Karpas-422 (cell line): Measurements from ENCODE around the gene AVEN. TPM values are rescaled to one million over a fixed set of nuclear protein-coding genes. Genes with fewer than 3 reads are reported as not detected.

Experiments
- DNase-seq: peaks from one replicate; pipeline ENCODE4 v3.0.0-alpha.2; 2015
- H2AFZ ChIP-seq: fragments of 200-600 bp; sonication (generic); 2 replicates; pipeline ENCODE4 v1.6.1; 2014; ENCODE audit warnings: antibody characterized with exemption, low read length, mixed read lengths
- H3K27ac ChIP-seq: fragments of 200-600 bp; sonication (generic); 2 replicates; pipeline ENCODE4 v1.5.1; 2014; ENCODE audit warnings: mild to moderate bottlenecking, low read length, moderate library complexity
- H3K27me3 ChIP-seq: fragments of 200-600 bp; sonication (generic); 2 replicates; pipeline ENCODE4 v1.6.1; 2014; ENCODE audit warnings: low read length, mixed read lengths
- H3K36me3 ChIP-seq: fragments of 200-600 bp; sonication (generic); 2 replicates; pipeline ENCODE4 v1.6.1; 2014; ENCODE audit warnings: low read length, mixed read lengths; ENCODE audit not compliant: insufficient read depth
- H3K4me1 ChIP-seq: fragments of 200-600 bp; sonication (generic); 2 replicates; pipeline ENCODE4 v1.6.1; 2014; ENCODE audit warnings: mild to moderate bottlenecking, low read length, mixed read lengths
- H3K4me2 ChIP-seq: fragments of 200-600 bp; sonication (generic); 2 replicates; pipeline ENCODE4 v1.6.1; 2014; ENCODE audit warnings: low read length, low read depth, mild to moderate bottlenecking; ENCODE audit not compliant: poor library complexity, severe bottlenecking
- H3K4me3 ChIP-seq: fragments of 200-600 bp; sonication (generic); 2 replicates; pipeline ENCODE4 v1.5.1; 2014; ENCODE audit warnings: mild to moderate bottlenecking, antibody characterized with exemption, low read length, mixed read lengths
- H3K79me2 ChIP-seq: fragments of 200-600 bp; sonication (generic); 2 replicates; pipeline ENCODE4 v1.6.1; 2014; ENCODE audit warnings: mild to moderate bottlenecking, low read length, mixed read lengths
- H3K9ac ChIP-seq: fragments of 200-600 bp; sonication (generic); 2 replicates; pipeline ENCODE4 v1.6.0; 2014; ENCODE audit warnings: low read length
- H3K9me2 ChIP-seq: fragments of 200-600 bp; sonication (generic), shearing (Covaris generic); replicated peaks from 2 replicates; pipeline ENCODE4 v1.6.0; 2014; ENCODE audit warnings: mild to moderate bottlenecking, low read length, moderate library complexity; ENCODE audit not compliant: insufficient read depth
- H3K9me3 ChIP-seq: fragments of 300-700, 200-600 bp; sonication (generic); 2 replicates; pipeline ENCODE4 v1.6.1; 2014; ENCODE audit warnings: low read length, mixed read lengths
- H4K20me1 ChIP-seq: fragments of 200-600 bp; sonication (generic); 2 replicates; pipeline ENCODE4 v1.6.1; 2014; ENCODE audit warnings: mild to moderate bottlenecking, antibody characterized with exemption, low read length, low read depth; ENCODE audit not compliant: insufficient read depth
- total RNA-seq: library from RNA; depleted of rRNA; stranded (reverse); fragments of >200 nt; shearing (Covaris generic); gene quantifications from 2 replicates; pipeline ENCODE4 v1.2.3, GENCODE V29; 2014; ENCODE audit warnings: low replicate concordance; rRNA removed

AVEN gene
- total RNA-seq: 4.6 and 11.1 TPM in 2 replicates

- Histone ChIP-seq H3K27ac (no peak within 1 kb of the TSS), H4K20me1 (no peaks in the 10 kb centered on the region), H3K36me3 (no peaks in the 10 kb centered on the region), H3K4me2 (peak within 1 kb of the TSS; percentile 99), H3K9ac (peak within 1 kb of the TSS; percentile 82), H3K79me2 (no peaks in the 10 kb centered on the region), H3K4me3 (peak within 1 kb of the TSS; percentile 89), H3K9me3 (no peaks in the 10 kb centered on the region), H2AFZ (peak within 1 kb of the TSS; percentile 99), H3K27me3 (no peaks in the 10 kb centered on the region), H3K9me2 (no peaks in the 10 kb centered on the region), H3K4me1 (peaks cover 18% of the 10 kb centered on the region)
- DNase-seq: peak; percentile 85
These were observed at the start of gene AVEN for GRCh38 chr15:34038871-34039789. TSS of gene AVEN (minus strand) at chr15:34039204. CDS start at chr15:34039046, 158 bp downstream.

DNA sequence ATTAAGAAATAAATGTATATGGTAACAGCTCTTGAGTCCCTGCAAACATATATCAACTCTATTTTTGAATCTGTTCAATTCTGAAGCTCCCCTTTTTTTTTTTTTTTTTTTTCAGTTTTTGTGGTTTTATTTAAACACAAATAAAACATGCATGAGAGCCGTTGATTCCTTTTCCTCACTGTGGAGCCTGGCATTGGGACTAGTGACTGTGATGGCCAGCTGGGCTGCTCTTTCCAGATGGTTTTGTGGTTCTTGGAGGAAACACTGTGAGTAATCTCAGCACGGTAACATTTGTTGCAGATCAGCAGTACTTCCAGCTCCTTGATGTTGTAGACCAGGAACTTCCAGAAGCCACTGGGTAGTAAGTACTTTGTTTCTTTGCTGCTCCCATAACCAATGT is 46.7 kb upstream of the AVEN start:
- Histone ChIP-seq H2AFZ (no peak overlapping the region), H3K27ac (no peak overlapping the region), H3K4me2 (no peak overlapping the region), H3K79me2 (peaks cover 14% of the 10 kb centered on the region), H3K4me1 (peaks cover 7% of the 10 kb centered on the region), H3K27me3 (no peaks in the 10 kb centered on the region), H3K9me3 (no peaks in the 10 kb centered on the region), H3K4me3 (no peak overlapping the region), H3K9ac (no peak overlapping the region), H3K9me2 (no peaks in the 10 kb centered on the region), H3K36me3 (peaks cover 32% of the 10 kb centered on the region), H4K20me1 (no peaks in the 10 kb centered on the region)
- DNase-seq: no peak

DNA sequence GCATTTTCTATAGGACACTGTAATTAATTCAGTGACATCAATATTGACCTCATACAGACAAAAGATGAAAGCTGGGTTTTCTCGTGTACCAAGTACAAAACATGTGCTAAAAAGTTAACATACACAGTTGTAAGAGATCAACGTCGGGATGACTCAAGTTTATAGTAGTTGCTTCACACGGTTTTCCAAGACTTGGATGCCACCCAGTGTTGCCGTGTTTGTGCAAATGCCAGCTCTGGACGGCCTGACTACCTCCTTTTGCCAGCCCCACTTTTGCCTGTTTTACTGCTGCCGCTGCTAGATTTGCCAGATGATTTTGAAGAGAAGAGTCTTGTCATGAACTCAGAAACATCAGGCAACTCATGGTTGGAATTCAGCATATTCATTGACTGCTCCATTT is 45.1 kb upstream of the AVEN start:
- Histone ChIP-seq H3K4me3 (no peak overlapping the region), H3K9me3 (no peaks in the 10 kb centered on the region), H2AFZ (no peak overlapping the region), H3K79me2 (peaks cover 4% of the 10 kb centered on the region; the same call in 1 of the 2 replicates), H3K4me2 (no peak overlapping the region), H3K9me2 (no peaks in the 10 kb centered on the region), H3K9ac (no peak overlapping the region), H3K27me3 (no peaks in the 10 kb centered on the region), H3K36me3 (peaks cover 25% of the 10 kb centered on the region), H3K27ac (no peak overlapping the region), H3K4me1 (no peaks in the 10 kb centered on the region), H4K20me1 (no peaks in the 10 kb centered on the region)
- no peak for DNase-seq

GRCh38 chr15:34079904-34080303 is 40.9 kb upstream of the AVEN start:
- Histone ChIP-seq H4K20me1 (no peaks in the 10 kb centered on the region), H3K4me2 (no peak overlapping the region), H3K9ac (no peak overlapping the region), H3K79me2 (no peaks in the 10 kb centered on the region), H2AFZ (no peak overlapping the region), H3K36me3 (peaks cover 9% of the 10 kb centered on the region), H3K27me3 (no peaks in the 10 kb centered on the region), H3K9me2 (no peaks in the 10 kb centered on the region), H3K4me1 (peaks cover 4% of the 10 kb centered on the region; the same call in 1 of the 2 replicates), H3K9me3 (no peaks in the 10 kb centered on the region), H3K4me3 (no peak overlapping the region), H3K27ac (no peak overlapping the region)
- DNase-seq: no peak

- Histone ChIP-seq H3K27ac (no peak overlapping the region), H3K4me2 (no peak overlapping the region), H3K9ac (no peak overlapping the region), H3K27me3 (no peaks in the 10 kb centered on the region), H3K36me3 (peaks cover 4% of the 10 kb centered on the region; the same call in 1 of the 2 replicates), H3K4me1 (peaks cover 4% of the 10 kb centered on the region; the same call in 1 of the 2 replicates), H3K79me2 (no peaks in the 10 kb centered on the region), H3K9me2 (no peaks in the 10 kb centered on the region), H3K9me3 (no peaks in the 10 kb centered on the region), H3K4me3 (no peak overlapping the region), H4K20me1 (no peaks in the 10 kb centered on the region), H2AFZ (no peak overlapping the region)
- no peak for DNase-seq
These were observed 39.9 kb upstream of the AVEN start for GRCh38 chr15:34078900-34079299.

DNA sequence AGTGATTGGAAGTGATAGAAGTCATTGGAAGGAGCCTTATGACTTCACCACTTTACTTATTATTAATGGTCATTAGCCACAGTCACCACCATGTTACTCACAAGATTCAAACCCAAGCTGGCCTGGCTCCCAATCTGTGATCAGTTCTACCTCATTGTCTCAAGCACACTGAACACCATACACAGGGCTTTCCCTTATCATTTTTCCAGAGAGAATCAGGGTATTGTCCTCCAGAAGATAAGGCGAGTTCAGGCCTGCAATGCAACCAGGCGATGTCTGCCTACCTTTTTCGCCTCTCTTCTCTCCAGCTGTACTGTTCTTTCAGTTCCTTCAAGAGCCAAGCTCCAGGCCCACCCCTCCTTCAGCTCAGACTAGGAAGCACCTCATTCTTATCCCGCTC is 37.8 kb upstream of the AVEN start:
- Histone ChIP-seq H3K36me3 (no peaks in the 10 kb centered on the region), H3K79me2 (no peaks in the 10 kb centered on the region), H3K9me2 (no peaks in the 10 kb centered on the region), H3K4me3 (no peak overlapping the region), H4K20me1 (no peaks in the 10 kb centered on the region), H3K4me1 (peaks cover 4% of the 10 kb centered on the region; the same call in 1 of the 2 replicates), H2AFZ (no peak overlapping the region), H3K27me3 (no peaks in the 10 kb centered on the region), H3K9ac (no peak overlapping the region), H3K4me2 (no peak overlapping the region), H3K9me3 (no peaks in the 10 kb centered on the region), H3K27ac (no peak overlapping the region)
- DNase-seq: no peak

- Histone ChIP-seq H3K9me3 (no peaks in the 10 kb centered on the region), H4K20me1 (no peaks in the 10 kb centered on the region), H3K36me3 (no peaks in the 10 kb centered on the region), H3K4me1 (no peaks in the 10 kb centered on the region), H3K9me2 (no peaks in the 10 kb centered on the region), H3K9ac (no peak overlapping the region), H3K79me2 (no peaks in the 10 kb centered on the region), H2AFZ (no peak overlapping the region), H3K4me3 (no peak overlapping the region), H3K27me3 (no peaks in the 10 kb centered on the region), H3K27ac (no peak overlapping the region), H3K4me2 (no peak overlapping the region)
- DNase-seq: no peak
These were observed 31.0 kb upstream of the AVEN start for GRCh38 chr15:34070003-34070402.

- no peak overlapping the region for H3K27ac ChIP-seq
- no peak overlapping the region for H2AFZ ChIP-seq
- H3K9me2 ChIP-seq: no peaks in the 10 kb centered on the region
- no peaks in the 10 kb centered on the region for H3K36me3 ChIP-seq
- no peaks in the 10 kb centered on the region for H4K20me1 ChIP-seq
- no peaks in the 10 kb centered on the region for H3K9me3 ChIP-seq
- H3K79me2 ChIP-seq: no peaks in the 10 kb centered on the region
- H3K4me3 ChIP-seq: no peak overlapping the region
- no peak for DNase-seq
- H3K27me3 ChIP-seq: no peaks in the 10 kb centered on the region
- H3K4me2 ChIP-seq: no peak overlapping the region
- H3K4me1 ChIP-seq: peaks cover 4% of the 10 kb centered on the region; the same call in 1 of the 2 replicates
- no peak overlapping the region for H3K9ac ChIP-seq
These were observed 26.9 kb upstream of the AVEN start for GRCh38 chr15:34065941-34066340.
